ENCODE results near the gene SH3PXD2B. TPM values are rescaled to one million over a fixed set of nuclear protein-coding genes. Genes with fewer than 3 reads are reported as not detected.

SH3PXD2B gene
- total RNA-seq, 4 donors from 2014 or later = 26.6 to 48.7 (median 38.9) TPM

DNA sequence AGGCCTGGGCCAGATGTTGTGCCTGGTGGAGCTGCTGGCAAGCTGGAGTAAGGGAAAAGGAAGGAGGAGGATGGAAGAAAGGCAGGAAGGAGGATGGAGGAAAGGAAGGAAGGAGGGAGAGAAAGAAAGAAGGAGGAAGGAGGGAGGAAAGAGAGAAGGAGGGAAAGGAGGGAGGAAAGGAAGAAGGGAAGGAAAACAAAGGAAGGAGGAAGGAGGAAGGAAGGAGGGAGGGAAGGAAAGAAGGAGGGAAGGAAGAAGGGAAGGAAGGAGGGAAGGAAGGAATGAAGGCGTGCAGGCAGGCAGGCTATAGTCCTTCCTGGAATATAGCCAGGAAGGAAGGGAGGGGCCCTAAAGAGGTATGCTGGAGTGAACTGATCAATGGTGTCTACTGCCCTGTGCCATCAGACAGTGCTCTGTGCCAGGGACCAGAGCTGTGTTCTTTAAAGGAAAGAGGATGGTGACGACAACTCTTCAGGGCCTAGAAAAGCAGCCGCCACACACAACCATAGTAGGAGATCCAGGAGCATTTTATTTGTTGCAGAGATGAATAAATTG, 109.4 kb downstream of the SH3PXD2B start:
- TF ChIP-seq, protein P1, sequence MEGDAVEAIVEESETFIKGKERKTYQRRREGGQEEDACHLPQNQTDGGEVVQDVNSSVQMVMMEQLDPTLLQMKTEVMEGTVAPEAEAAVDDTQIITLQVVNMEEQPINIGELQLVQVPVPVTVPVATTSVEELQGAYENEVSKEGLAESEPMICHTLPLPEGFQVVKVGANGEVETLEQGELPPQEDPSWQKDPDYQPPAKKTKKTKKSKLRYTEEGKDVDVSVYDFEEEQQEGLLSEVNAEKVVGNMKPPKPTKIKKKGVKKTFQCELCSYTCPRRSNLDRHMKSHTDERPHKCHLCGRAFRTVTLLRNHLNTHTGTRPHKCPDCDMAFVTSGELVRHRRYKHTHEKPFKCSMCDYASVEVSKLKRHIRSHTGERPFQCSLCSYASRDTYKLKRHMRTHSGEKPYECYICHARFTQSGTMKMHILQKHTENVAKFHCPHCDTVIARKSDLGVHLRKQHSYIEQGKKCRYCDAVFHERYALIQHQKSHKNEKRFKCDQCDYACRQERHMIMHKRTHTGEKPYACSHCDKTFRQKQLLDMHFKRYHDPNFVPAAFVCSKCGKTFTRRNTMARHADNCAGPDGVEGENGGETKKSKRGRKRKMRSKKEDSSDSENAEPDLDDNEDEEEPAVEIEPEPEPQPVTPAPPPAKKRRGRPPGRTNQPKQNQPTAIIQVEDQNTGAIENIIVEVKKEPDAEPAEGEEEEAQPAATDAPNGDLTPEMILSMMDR (IDR thresholded peaks at IDR 0.05; ENCODE audit: low read depth) = no peak

DNA sequence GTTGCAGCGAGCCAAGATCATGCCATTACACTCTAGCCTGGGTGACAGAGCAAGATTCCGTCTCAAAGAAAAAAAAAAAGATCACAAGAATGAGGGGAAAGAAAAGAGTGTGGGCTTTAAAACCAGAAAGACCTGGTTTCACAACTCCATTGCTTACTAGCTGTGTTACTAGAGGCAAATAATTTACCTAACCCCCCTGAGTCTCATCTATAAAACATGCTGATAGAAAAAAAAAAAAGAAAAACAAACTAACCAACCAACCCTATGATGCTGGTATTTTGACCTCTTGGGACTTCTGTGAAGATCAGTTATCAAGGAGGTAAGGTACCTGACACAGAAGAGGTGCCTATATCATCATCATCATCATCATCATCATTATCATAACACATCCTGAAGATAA, 110.6 kb downstream of the SH3PXD2B start:
- TF ChIP-seq, protein P1 (IDR thresholded peaks at IDR 0.05; ENCODE audit: low read depth) = no peak

GRCh38 chr5:172342918-172343317, 111.4 kb downstream of the SH3PXD2B start:
- TF ChIP-seq, protein P1 (IDR thresholded peaks at IDR 0.05; ENCODE audit: low read depth) = no peak

DNA sequence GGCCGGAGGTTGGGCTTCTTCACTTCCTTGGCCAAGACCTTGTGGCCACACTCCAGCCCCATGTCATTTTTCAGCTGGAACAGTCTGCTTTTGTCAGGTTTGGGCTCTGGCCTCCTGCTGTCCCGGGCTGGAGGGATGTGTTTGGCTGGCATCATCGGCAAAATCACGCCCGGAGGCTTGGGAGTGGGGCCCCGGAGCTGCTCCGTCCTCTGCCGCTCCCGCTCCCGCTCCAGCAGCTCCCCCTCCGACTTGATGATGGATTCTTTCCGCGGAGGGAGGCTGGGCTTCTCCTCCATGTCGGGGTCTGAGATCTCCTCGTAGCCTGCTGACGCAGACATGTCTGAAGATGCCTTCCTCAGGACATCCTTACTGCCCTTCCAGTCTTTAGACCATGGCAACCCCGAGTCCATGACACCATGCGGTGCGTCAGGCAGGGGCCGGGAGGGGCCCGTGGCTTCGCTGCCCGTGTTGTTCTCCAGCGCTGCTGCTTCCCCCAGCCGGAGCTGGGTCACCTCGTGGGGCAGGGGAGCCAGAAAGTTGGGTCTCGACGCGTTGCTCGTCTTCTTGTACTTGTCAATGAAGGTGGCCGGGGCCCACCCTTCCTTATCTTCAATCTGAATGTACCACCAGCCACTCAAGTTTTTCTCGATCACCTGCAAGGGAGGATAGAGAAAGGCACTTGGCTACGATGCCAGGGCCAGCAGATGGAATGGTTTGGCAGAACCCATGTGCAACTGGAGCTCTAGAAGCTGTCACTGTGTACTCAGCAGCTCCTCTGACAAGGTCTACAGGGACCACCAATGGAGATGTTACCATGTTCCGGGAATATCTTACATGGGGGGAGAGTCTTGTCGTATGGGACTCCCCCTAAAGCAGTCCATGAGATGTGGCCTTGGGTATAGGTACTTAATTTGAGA, 114.8 kb downstream of the SH3PXD2B start:
- TF ChIP-seq, protein P1 (IDR thresholded peaks at IDR 0.05; ENCODE audit: low read depth) = no peak

GRCh38 chr5:172336676-172337285, 117.5 kb downstream of the SH3PXD2B start:
- TF ChIP-seq, protein P1 (IDR thresholded peaks at IDR 0.05; ENCODE audit: low read depth) = no peak

DNA sequence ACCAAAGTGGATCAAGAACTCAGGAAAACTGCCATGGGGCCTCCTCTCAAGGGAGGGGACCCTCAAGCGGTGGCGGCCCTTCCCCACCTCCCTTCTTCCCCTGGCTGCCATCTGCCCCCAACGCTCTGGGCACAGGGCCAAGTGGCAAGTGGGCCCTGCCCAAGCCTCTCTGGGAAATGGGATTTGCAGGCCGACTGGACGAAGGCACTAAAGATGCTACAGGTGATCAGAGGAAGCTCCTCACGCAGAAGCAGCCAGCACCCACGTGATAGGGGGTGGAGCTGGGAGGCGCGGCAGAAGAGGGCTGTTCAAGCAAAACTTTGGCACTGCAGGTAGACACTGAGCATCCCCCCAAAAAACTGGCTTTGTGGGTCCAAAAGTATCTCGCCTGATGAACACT, 118.1 kb downstream of the SH3PXD2B start:
- TF ChIP-seq, protein P1 (IDR thresholded peaks at IDR 0.05; ENCODE audit: low read depth) = no peak

DNA sequence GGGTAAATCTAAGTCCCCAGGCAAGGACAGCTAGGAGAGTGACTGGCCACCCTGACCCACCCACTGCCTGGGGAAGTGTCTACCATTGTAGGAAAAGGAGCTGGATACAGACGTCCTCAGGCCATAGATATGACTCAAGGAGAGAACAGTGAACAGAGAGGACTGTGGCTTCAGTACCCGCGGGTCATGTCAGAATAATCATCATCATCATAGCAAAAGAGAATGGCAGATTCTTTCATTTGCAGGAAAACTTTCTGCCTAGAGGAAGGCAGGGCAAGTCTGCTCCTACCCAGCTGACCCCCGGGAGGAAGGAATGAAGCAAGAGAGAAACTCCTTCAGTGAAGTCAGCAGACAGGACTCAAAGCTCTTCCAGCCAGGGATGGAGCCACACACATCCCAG, 118.6 kb downstream of the SH3PXD2B start:
- TF ChIP-seq, protein P1 (IDR thresholded peaks at IDR 0.05; ENCODE audit: low read depth) = no peak
